HepG2 (cell line): ENCODE measurements around the gene RFC1. TPM values are rescaled to one million over a fixed set of nuclear protein-coding genes. Genes with fewer than 3 reads are reported as not detected.
A peak's percentile ranks its signal among the peaks of the same experiment; 100 is the strongest.

Experiments
- ATF7 ChIP-seq, 2 experiments: fragments of 450-650 bp in 1 of 2; sonication (generic) in 1 of 2; formaldehyde crosslinking in 1 of 2; IDR thresholded peaks; 2 replicates each; pipeline versions ENCODE4 v1.4.0 to v1.6.1; 2016 to 2020; ENCODE audit warnings: antibody characterized with exemption in 1 of 2, mild to moderate bottlenecking in 1 of 2, missing genetic modification reagents in 1 of 2
- GRHL1 ChIP-seq: sonication (generic); formaldehyde crosslinking; conservative IDR thresholded peaks from 2 replicates; pipeline ENCODE4 v1.8.0; 2022; ENCODE audit warnings: missing genetic modification reagents
- HIVEP1 ChIP-seq: sonication (generic); formaldehyde crosslinking; IDR thresholded peaks from 2 replicates; pipeline ENCODE4 v1.4.0; 2020; ENCODE audit warnings: mild to moderate bottlenecking, missing genetic modification reagents
- IKZF4 ChIP-seq: sonication (generic); formaldehyde crosslinking; IDR thresholded peaks from 2 replicates; pipeline ENCODE4 v1.5.1; 2020; ENCODE audit warnings: borderline replicate concordance, mild to moderate bottlenecking, low read depth, missing genetic modification reagents; ENCODE audit errors: not compliant biosample characterization
- NRL ChIP-seq: sonication (generic); formaldehyde crosslinking; IDR thresholded peaks from 2 replicates; pipeline ENCODE4 v1.5.0; 2020; ENCODE audit warnings: missing genetic modification reagents, mild to moderate bottlenecking, moderate library complexity, borderline replicate concordance
- PTBP1 ChIP-seq: fragments of 200-400 bp; formaldehyde crosslinking; IDR thresholded peaks from 2 replicates; pipeline ENCODE4 v1.6.1; 2018; ENCODE audit warnings: low read length, low read depth; ENCODE audit not compliant: poor library complexity, severe bottlenecking
- SATB2 ChIP-seq: sonication (generic); formaldehyde crosslinking; IDR thresholded peaks from 2 replicates; pipeline ENCODE4 v1.5.0; 2020; ENCODE audit warnings: missing genetic modification reagents
- SMARCE1 ChIP-seq: fragments of 450-650 bp; IDR thresholded peaks from 2 replicates; pipeline ENCODE4 v1.6.1; 2017; ENCODE audit warnings: borderline replicate concordance
- SNRNP70 ChIP-seq: fragments of 200-400 bp; formaldehyde crosslinking; IDR thresholded peaks from 2 replicates; pipeline ENCODE4 v1.6.1; 2017; ENCODE audit warnings: mild to moderate bottlenecking, low read depth, low read length, moderate library complexity
- SOX13 ChIP-seq, 3 experiments: fragments of 450-650 bp in 1 of 3; sonication (generic) in 1 of 3; formaldehyde crosslinking in 1 of 3; IDR thresholded peaks in 2 of 3; conservative IDR thresholded peaks in 1 of 3; 2 replicates each; pipeline versions ENCODE4 v1.5.0 to v1.6.1; 2016 to 2020; ENCODE audit warnings: antibody characterized with exemption in 1 of 3, mild to moderate bottlenecking in 1 of 3, missing compliant biosample characterization in 1 of 3, missing genetic modification reagents in 1 of 3, moderate library complexity in 1 of 3
- TP53 ChIP-seq: sonication (generic); formaldehyde crosslinking; conservative IDR thresholded peaks from 2 replicates; pipeline ENCODE4 v1.4.0; 2020; ENCODE audit warnings: missing genetic modification reagents
- ZBTB39 ChIP-seq: sonication (generic); formaldehyde crosslinking; IDR thresholded peaks from 2 replicates; pipeline ENCODE4 v1.5.0; 2020; ENCODE audit warnings: missing genetic modification reagents
- ZFP41 ChIP-seq: sonication (generic); formaldehyde crosslinking; IDR thresholded peaks from 2 replicates; pipeline ENCODE4 v1.4.0; 2020; ENCODE audit warnings: mild to moderate bottlenecking, missing genetic modification reagents, borderline replicate concordance
- ZKSCAN5 ChIP-seq: sonication (generic); formaldehyde crosslinking; IDR thresholded peaks from 2 replicates; pipeline ENCODE4 v1.5.1; 2020; ENCODE audit warnings: mild to moderate bottlenecking, missing genetic modification reagents
- ZKSCAN8 ChIP-seq: IDR thresholded peaks from 2 replicates; pipeline ENCODE4 v1.6.1; 2016; ENCODE audit warnings: borderline replicate concordance, missing genetic modification reagents, missing compliant biosample characterization
- ZNF275 ChIP-seq: sonication (generic); formaldehyde crosslinking; IDR thresholded peaks from 2 replicates; pipeline ENCODE4 v1.8.0; 2022; ENCODE audit warnings: missing genetic modification reagents, mild to moderate bottlenecking, inconsistent platforms, borderline replicate concordance
- ZNF367 ChIP-seq: sonication (generic); formaldehyde crosslinking; IDR thresholded peaks from 2 replicates; pipeline ENCODE4 v1.4.0; 2020; ENCODE audit warnings: missing genetic modification reagents, borderline replicate concordance
- ZNF589 ChIP-seq: sonication (generic); formaldehyde crosslinking; conservative IDR thresholded peaks from 2 replicates; pipeline ENCODE4 v1.8.0; 2022; ENCODE audit warnings: mild to moderate bottlenecking, moderate library complexity, missing genetic modification reagents
- ZNF614 ChIP-seq: IDR thresholded peaks from 2 replicates; pipeline ENCODE4 v1.6.1; 2018; ENCODE audit warnings: missing biosample characterization, missing genetic modification reagents, inconsistent platforms, borderline replicate concordance
- polyA plus RNA-seq, 8 experiments: library from polyadenylated mRNA; depleted of rRNA in 3 of 8; stranded (reverse) in 7 of 8; unstranded in 1 of 8; fragments of >200 nt; fragmentation: Illumina TruSeq in 4 of 8; extraction: Trizol in 4 of 8; gene quantifications; 2 replicates each; pipeline versions ENCODE4 v1.2.1 to v1.2.3, GENCODE V29; 2011 to 2016; ENCODE audit warnings: low read depth in 4 of 8, missing spikeins in 1 of 8, mixed read lengths in 1 of 8; ENCODE audit not compliant: insufficient read depth in 1 of 8
- total RNA-seq, 5 experiments: library from RNA; depleted of rRNA; stranded (reverse); fragments of >200 nt; fragmentation: Illumina TruSeq; extraction: Trizol; gene quantifications; 2 replicates each; pipeline ENCODE4 v1.2.3, GENCODE V29; 2016; ENCODE audit warnings: low read depth in 1 of 5

Gene RFC1
- total and polyA plus RNA-seq, 2 of the 13 experiments (the other 11 are each of a cell fraction or from before 2014, with no cell fraction given), result 15.9 to 78.8 TPM

- TF ChIP-seq ATF7 (IDR thresholded peaks at IDR 0.05), result peak; percentile 95
- TF ChIP-seq ATF7 (CRISPR knock-in tag; IDR thresholded peaks at IDR 0.05), result peak; percentile 96
- TF ChIP-seq PTBP1, result no peak
- peak; percentile 83 for TF ChIP-seq TP53 (CRISPR knock-in tag)
- TF ChIP-seq GRHL1 (CRISPR knock-in tag), result no peak
- peak; percentile 84; the same call in 1 of the 2 replicates for TF ChIP-seq ZNF367
- peak; percentile 97 for TF ChIP-seq HIVEP1 (CRISPR knock-in tag)
- TF ChIP-seq SMARCE1, result no peak
- no peak for TF ChIP-seq SNRNP70
- peak; percentile 99 for TF ChIP-seq IKZF4
- peak; percentile 65; the same call in 1 of the 2 replicates for TF ChIP-seq ZKSCAN5
- peak; percentile 91 for TF ChIP-seq SATB2 (CRISPR knock-in tag)
- TF ChIP-seq ZNF589 (CRISPR knock-in tag), result peak; percentile 96
- TF ChIP-seq ZNF614 (CRISPR knock-in tag), result peak; percentile 71
- TF ChIP-seq NRL (CRISPR knock-in tag), result peak; percentile 99
- peak; percentile 98; the same call in 1 of the 2 replicates for TF ChIP-seq ZFP41 (CRISPR knock-in tag)
- peak; percentile 96 for TF ChIP-seq ZNF275 (CRISPR knock-in tag)
- TF ChIP-seq ZKSCAN8 (CRISPR knock-in tag), result peak; percentile 84
- peak; percentile 82; the same call in 1 of the 2 replicates for TF ChIP-seq ZBTB39 (CRISPR knock-in tag)
- no peak; the same call in 1 of the 2 replicates for TF ChIP-seq SOX13 (IDR thresholded peaks at IDR 0.05)
- peak in 1 of 2 experiments; percentile 72; a peak in 1 of 4 replicates for TF ChIP-seq SOX13 (CRISPR knock-in tag; conservative IDR thresholded peaks at IDR 0.05 in 1 of 2, IDR thresholded peaks at IDR 0.05 in 1 of 2)
These were observed at the start of gene RFC1 (continued) for GRCh38 chr4:39365830-39366771.
